HG03378 (cell line): ENCODE results near the gene CUL2.
"Not testable (repeated sequence)": the region's sequence is repeated elsewhere in the genome, so short reads cannot be mapped to it uniquely, and the experiment has no call there.

Experiments used
- ATAC-seq: cut with Tn5 transposase; IDR thresholded peaks from one replicate; pipeline ENCODE4 v1.9.1; 2021; ENCODE audit warnings: mild to moderate bottlenecking, moderate library complexity; ENCODE audit not compliant: unreplicated experiment

The CUL2 gene

DNA sequence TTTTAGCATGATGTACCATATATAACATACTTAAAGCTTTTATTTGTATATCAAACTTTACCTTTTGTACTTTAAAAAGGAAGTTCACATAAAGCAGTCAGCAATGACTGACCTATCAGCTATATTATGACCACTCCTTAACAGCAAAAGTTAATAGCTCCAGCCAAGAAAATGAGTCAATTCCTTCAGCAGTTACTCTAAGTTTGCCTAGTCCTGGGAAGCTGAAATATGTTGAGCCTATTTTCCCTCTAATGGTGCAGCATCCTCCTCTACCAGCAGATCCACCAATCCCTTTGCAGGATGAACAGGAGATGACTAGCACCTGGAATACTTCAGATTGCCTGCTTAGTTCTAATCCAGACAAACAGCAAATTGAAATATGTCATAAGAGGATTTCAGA is 64.2 kb downstream of the CUL2 start:
- ATAC-seq, result no peak

DNA sequence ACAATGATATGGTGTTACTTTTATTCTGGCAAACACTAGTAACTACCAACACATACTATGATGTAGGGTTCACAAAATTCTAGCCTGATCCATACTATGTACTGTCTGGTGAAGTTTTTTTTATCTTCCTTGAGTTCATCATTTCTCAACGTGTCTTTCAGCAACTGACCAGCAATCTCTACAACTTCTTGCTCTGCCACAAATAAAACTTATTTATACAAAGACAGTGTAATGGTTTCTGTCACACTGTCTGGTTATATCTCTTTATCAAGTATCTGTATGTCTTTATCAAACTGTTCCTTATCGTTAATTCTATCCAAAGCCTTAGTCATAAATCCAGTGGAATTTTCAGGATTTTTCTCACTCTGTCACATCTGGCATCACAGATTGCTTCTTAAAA is 69.7 kb downstream of the CUL2 start:
- ATAC-seq, result no peak

- no peak for ATAC-seq
Observed at GRCh38 chr10:35019041-35020024, 70.8 kb downstream of the CUL2 start.

DNA sequence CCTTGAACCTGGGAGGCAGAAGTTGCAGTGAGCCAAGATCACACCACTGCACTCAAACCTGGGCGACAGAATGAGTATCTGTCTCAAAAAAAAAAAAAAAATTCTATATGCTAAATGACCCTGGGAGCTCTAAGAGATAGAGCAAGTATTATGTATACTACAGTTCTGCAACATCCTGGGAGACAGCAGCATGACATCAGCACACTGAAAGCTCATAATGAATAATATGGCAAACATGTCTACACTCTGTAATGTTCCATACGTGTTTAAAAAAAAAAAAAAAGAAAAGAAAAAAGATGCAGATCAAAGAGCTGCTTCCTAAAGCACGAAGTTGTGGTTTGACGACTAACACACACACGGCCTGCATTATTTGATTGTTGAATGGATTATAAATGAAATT is 72.5 kb downstream of the CUL2 start:
- ATAC-seq, result no peak

DNA sequence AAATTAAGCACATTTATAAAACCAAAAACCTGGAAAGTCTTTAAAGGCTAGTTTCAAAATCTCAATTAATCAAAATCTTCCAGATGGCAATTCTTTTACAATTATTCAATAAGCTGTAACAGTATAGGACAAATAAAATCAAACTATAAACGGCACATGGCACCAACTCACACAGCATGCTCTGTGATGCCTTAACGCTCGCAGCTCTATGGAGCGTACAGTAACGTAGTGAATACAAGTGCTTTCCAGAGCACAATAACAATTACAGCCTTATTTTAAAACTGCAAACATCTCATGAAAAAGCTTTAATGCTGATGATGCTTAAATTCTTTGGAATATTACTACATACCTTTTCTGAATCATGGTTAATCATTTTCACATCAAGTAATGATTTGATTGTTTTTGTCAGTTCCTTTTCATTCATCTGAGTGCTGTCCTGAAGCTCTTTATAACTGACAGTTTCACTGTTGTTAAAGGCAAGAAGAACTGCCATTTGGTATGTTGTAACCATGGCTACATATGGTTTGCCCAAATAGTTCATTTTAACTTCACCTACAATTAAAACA is 74.2 kb downstream of the CUL2 start:
- ATAC-seq, result no peak

- no peak for ATAC-seq
Observed at GRCh38 chr10:35012781-35013180, 77.4 kb downstream of the CUL2 start.

- no peak for ATAC-seq
Observed at GRCh38 chr10:35011771-35012191, 78.4 kb downstream of the CUL2 start.

- ATAC-seq, result no peak
Observed at GRCh38 chr10:35007858-35008301, 82.3 kb downstream of the CUL2 start.

DNA sequence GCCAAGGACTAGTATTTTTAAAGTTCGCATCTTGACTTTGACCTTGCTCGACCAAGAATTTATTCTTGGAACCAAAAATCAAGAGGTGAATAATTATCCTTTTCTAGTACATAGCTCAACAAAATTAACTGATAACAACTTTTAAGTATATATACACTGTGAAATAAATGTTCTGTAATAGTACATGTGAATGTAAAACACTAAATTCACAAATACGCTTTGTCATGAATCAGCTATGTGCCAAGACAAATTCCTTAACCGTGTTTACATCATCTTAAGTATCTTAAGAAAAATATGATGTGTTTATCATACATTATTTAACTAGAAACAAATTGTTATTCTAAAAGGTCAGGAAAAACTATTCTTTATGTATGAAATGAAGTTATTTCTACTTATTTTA is 83.3 kb downstream of the CUL2 start:
- ATAC-seq, result no peak

DNA sequence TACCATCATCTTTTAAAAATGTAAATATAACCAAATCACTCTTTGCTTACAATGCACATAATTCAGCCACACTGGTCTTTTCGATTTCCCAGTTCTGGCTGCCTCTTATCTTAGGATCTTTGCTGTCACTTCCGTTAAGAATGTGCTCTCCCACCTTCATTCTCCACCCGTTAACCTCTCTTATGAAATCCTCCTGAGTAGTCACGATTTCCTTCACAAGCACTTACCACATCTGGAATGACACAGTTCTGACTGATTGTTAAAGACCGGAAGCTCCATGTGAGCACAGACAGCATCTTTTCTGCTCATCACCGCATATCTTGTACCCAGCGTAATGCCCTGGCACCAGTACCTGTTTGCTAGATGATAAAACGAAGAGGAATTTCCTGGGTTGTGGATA is 84.3 kb downstream of the CUL2 start:
- ATAC-seq, result no peak

GRCh38 chr10:35004651-35005050 is 85.5 kb downstream of the CUL2 start:
- no peak for ATAC-seq

DNA sequence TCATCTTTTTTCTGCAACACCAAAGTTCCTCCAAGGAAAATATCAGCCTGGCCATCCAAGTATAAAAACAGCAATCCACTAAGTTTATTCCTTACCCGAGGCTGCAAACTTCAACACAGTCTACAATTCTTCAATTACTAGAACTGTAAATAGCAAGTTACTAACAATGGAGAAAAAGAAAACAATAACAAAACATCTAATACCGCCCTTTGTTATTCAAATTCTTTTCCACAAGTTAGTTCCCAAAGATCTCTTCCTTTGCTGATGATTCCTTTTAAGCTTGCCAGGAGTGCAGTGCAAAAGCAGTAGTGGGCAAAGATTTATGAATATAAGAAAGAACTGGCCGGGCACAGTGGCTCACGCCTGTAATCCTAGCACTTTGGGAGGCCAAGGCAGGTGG is 86.2 kb downstream of the CUL2 start:
- no peak for ATAC-seq

DNA sequence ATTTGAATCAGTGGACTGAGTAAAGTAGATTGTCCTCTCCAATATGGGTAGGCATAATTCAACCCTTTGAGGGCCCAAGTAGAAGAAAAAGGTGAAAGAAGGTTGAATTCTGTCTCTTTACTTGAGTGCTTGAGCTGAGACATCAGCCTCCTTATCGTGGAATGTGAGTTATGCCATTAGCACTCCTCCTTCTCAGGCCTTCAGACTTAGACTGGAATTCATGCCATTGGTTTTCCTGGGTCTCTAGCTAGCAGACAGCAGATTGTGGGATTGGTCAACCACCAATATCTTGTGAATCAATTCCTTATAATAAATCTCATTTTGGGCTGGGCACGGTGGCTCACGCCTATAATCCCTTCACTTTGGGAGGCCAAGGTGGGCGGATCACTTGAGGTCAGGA is 89.2 kb downstream of the CUL2 start:
- no peak for ATAC-seq

- ATAC-seq, result no peak
Observed at GRCh38 chr10:34999532-34999931, 90.6 kb downstream of the CUL2 start.

DNA sequence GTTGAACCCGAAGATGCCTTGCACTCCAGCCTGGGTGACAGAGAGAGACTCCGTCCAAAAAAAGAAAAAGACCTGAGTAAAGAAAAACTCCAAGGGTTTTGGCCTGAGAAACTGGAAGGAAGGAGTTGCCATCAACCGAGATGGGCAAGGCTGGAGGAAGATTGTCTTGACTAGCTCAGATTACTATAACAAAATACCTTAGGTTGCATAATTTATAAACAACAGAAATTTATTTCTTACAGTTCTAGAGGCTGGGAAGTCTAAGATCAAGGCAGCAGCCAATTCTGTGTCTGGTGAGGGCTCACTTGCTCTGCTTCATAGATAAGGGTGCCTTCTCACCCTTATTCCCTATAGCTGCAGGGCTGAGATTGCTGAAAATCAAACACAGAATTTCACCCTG is 91.2 kb downstream of the CUL2 start:
- no peak for ATAC-seq

DNA sequence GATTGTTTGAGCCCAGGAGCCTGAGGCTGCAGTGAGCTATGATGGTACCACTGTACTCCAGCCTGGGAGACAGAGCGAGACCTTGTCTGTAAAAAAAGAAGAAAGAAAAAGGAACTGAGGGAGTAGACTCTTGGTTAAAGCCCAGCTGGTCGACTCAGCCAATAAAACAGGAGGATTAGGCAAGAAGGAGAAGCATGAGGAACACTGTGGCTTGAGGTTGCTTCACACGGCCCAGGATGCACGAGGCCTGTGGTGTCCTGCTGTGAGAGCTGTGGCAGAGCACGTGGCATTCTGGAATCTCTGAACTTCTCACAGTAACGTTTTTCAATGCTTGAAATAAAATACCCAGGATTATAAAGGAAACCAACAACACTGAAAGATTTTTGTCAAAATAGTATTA is 93.3 kb downstream of the CUL2 start:
- ATAC-seq, result no peak

DNA sequence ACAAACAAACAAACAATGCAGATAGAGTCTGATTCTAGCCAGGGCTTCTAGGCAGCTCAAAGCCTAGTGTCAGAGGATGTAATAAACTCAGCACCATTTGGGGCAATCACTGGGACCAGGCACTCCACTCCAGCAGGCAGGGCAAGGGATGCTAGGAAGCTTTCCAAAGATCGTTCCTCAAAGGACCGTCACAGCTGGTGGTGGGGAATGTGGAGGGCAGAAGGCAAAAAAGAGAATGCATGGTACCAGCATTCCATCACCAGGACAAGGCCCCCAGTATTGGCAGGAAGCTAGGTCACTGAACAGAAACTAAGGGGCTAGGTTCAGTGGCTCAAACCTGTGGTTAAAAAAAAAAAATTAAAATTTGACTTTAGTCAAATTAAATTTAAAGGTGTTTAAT is 94.2 kb downstream of the CUL2 start:
- no peak for ATAC-seq

GRCh38 chr10:34994565-34995142 is 95.5 kb downstream of the CUL2 start:
- ATAC-seq, result peak; percentile 93

DNA sequence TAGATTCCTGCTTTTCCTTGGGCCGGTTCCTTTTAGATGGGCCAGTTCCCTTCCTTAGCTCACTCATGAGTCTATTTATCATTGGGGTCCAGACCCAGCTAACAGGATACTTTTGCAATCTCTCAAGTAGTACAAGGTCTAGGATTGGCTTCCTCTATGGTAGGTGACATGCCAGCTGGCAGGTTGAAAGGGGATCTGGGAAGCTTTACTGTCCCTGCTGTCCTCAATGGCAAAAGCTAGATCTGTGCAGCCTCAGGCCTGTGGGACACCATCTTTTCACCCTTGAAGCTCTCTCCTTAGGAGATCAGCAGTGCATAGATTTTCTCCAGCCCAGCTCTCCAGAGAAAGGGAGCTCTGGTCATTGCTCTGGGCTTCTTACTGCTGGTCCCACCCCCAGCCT is 96.4 kb downstream of the CUL2 start:
- ATAC-seq, result no peak

DNA sequence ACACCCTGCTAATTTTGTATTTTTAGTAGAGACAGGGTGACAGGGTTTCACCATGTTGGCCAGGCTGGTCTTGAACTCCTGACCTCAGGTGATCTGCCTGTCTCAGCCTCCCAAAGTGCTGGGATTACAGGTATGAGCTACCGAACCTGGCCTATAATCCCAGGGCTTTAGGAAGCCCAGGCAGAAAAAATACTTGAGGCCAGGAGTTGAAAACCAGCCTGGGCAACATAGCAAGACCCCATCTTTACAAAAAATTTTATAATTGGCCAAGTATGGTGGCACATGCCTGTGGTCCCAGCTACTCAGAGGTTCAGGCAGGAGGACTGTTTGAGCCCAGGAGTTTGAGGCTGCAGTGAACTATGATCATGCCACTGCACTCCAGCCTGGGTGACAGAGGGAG is 99.0 kb downstream of the CUL2 start:
- ATAC-seq, result not testable (repeated sequence)

GRCh38 chr10:34988397-34989067 is 101.6 kb downstream of the CUL2 start:
- ATAC-seq, result no peak
